ENCODE results near the gene FUBP3. TPM values are rescaled to one million over a fixed set of nuclear protein-coding genes. Genes with fewer than 3 reads are reported as not detected.

The FUBP3 gene
- total RNA-seq, 1 donor from 2014 or later = 29.2 TPM

Other genes starting within 250 kb of the FUBP3 start
- gene ASS1, start 134.6 kb upstream of the FUBP3 start, total RNA-seq = 101 TPM
- not detected for gene PRDM12, start 85.0 kb downstream of the FUBP3 start, total RNA-seq
- 19.6 TPM for gene EXOSC2, start 114.2 kb downstream of the FUBP3 start, total RNA-seq

Data from esophagus mucosa (tissue), 1 donor.